Muscle layer of duodenum (tissue), 2 donors: ENCODE results near the gene TIMM50.

Experiments used
- H3K27ac ChIP-seq: one replicate; pipeline ENCODE4 v1.7.0; 2013; ENCODE audit warnings: mild to moderate bottlenecking, low read length
- H3K27me3 ChIP-seq: one replicate; pipeline ENCODE4 v1.7.0; 2013; ENCODE audit warnings: low read depth, mild to moderate bottlenecking, control low read depth, low read length
- H3K36me3 ChIP-seq, 2 donors: one replicate each; pipeline ENCODE4 v1.7.0; 2013; ENCODE audit warnings: low read length in 2 of 2, control low read depth in 1 of 2, mild to moderate bottlenecking in 1 of 2; ENCODE audit not compliant: insufficient read depth in 2 of 2, control insufficient read depth in 1 of 2
- H3K4me1 ChIP-seq, 2 donors: one replicate each; pipeline ENCODE4 v1.7.0; 2013; ENCODE audit warnings: low read length in 2 of 2, mild to moderate bottlenecking in 2 of 2, control low read depth in 1 of 2, moderate library complexity in 1 of 2; ENCODE audit not compliant: insufficient read depth in 2 of 2, control insufficient read depth in 1 of 2
- H3K4me3 ChIP-seq, 2 donors: one replicate each; pipeline ENCODE4 v1.7.0; 2013; ENCODE audit warnings: low read length in 2 of 2, low read depth in 1 of 2, mild to moderate bottlenecking in 1 of 2
- H3K9me3 ChIP-seq, 2 donors: one replicate each; pipeline ENCODE4 v1.7.0; 2013; ENCODE audit warnings: low read length in 2 of 2, control low read depth in 1 of 2, mild to moderate bottlenecking in 1 of 2; ENCODE audit not compliant: control insufficient read depth in 1 of 2
- donor health status: healthy.

TIMM50 gene

GRCh38 chr19:39540333-39540673 lies 59.7 kb downstream of the TIMM50 start:
- Histone ChIP-seq H3K36me3 (no peaks in the 10 kb centered on the region), H3K27me3 (no peaks in the 10 kb centered on the region), H3K27ac (peak overlapping the region; percentile 74), H3K9me3 (no peaks in the 10 kb centered on the region), H3K4me3 (peak overlapping the region in 1 of 2 donors; percentile 71), H3K4me1 (peaks cover 4 to 14% of the 10 kb centered on the region in 2 donors)
